ENCODE results near the gene LEMD2. TPM values are rescaled to one million over a fixed set of nuclear protein-coding genes. Genes with fewer than 3 reads are reported as not detected.

The LEMD2 gene
- total and polyA plus RNA-seq, 2 donors (not counting 3 experiments of a cell fraction or from before 2014, with no cell fraction given), result 61.1 to 81.8 TPM

DNA sequence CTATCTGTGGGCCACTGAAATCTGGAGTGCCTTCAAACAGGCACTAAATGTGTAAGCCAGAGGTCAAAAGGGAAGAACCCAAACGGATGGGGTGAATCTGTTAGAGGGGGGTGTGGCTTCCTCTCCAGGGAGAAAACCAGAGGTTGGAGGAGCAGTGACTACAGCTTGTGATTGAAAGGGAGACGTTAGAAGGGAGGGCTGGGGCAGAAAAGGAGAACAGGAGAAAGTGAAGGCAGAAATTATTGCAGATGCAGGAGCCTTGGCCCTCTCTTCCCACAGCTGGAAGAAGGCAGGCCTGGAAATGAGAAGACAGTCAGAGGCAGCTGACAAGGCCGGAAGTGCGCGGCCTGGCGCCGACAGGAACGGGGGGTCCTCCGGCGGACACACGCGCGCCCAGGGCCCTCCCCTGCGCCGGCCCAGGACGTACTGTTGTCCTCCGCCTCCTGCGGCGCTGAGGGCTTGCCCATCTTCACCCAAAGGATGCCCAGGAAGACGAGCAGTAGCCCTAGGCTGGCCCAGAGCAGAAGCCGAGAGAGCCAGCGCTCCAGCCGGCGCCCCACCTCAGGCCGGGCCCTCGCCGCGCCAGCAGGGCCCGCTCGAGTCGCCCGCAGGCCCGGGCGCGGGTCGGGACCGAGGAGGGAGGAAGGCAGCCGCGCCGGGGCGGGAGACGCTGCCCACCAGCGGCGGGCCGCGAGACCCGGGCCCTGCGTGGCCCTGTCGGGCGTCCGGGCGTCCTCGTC is 806 bp downstream of the LEMD2 start:
- Histone ChIP-seq H2AFZ (ENCODE audit: low read depth, low read length) (no peak overlapping the region), H3K9me3 (replicated peaks; ENCODE audit: control insufficient read depth, insufficient read depth, low read length) (no peaks in the 10 kb centered on the region), H3K27me3 (ENCODE audit: control insufficient read depth in 2 of 2, insufficient read depth in 2 of 2, low read length in 2 of 2) (peaks cover 0 to 2% of the 10 kb centered on the region in 2 experiments), H4K20me1 (replicated peaks; ENCODE audit: control insufficient read depth, extremely low read depth, insufficient read depth, low read length) (no peaks in the 10 kb centered on the region), H3K4me3 (replicated peaks in 1 of 3; ENCODE audit: insufficient read depth in 1 of 3, low read depth in 1 of 3, low read length in 3 of 3) (peak overlapping the region; percentile 48 to 83 (median 76)), H3K4me1 (ENCODE audit: control insufficient read depth, extremely low read depth, insufficient read depth, low read length) (peaks cover 41% of the 10 kb centered on the region), H3K36me3 (ENCODE audit: control insufficient read depth in 2 of 2, extremely low read depth in 1 of 2, insufficient read depth in 2 of 2, low read length in 2 of 2) (peaks cover 6 to 13% of the 10 kb centered on the region in 2 experiments), H3K9ac (replicated peaks; ENCODE audit: extremely low read depth, insufficient read depth, low read length) (peak overlapping the region; percentile 96), H3K27ac (ENCODE audit: insufficient read depth, low read depth, low read length) (peak overlapping the region; percentile 94), H3K9me1 (replicated peaks; ENCODE audit: control insufficient read depth, extremely low read depth, insufficient read depth, low read length) (no peaks in the 10 kb centered on the region), H3K4me2 (ENCODE audit: insufficient read depth, low read length) (peak overlapping the region; percentile 80), H3K79me2 (ENCODE audit: control insufficient read depth, insufficient read depth, low read length) (peaks cover 38% of the 10 kb centered on the region)
- TF ChIP-seq JUN (IDR thresholded peaks at IDR 0.05; ENCODE audit: borderline replicate concordance, insufficient read depth, insufficient read length, low read depth), result no peak
- peak; percentile 81 for TF ChIP-seq POLR2A (IDR thresholded peaks at IDR 0.05; ENCODE audit: low read depth, low read length)
- TF ChIP-seq EZH2 (IDR thresholded peaks at IDR 0.05; ENCODE audit: borderline replicate concordance, low read depth, low read length, severe bottlenecking), result no peak
- TF ChIP-seq, protein P1, sequence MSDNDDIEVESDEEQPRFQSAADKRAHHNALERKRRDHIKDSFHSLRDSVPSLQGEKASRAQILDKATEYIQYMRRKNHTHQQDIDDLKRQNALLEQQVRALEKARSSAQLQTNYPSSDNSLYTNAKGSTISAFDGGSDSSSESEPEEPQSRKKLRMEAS (IDR thresholded peaks at IDR 0.05; ENCODE audit: insufficient read depth, insufficient read length), result no peak
- TF ChIP-seq FOS (IDR thresholded peaks at IDR 0.05; ENCODE audit: borderline replicate concordance, insufficient read depth, low read length), result no peak
- TF ChIP-seq, protein P2, sequence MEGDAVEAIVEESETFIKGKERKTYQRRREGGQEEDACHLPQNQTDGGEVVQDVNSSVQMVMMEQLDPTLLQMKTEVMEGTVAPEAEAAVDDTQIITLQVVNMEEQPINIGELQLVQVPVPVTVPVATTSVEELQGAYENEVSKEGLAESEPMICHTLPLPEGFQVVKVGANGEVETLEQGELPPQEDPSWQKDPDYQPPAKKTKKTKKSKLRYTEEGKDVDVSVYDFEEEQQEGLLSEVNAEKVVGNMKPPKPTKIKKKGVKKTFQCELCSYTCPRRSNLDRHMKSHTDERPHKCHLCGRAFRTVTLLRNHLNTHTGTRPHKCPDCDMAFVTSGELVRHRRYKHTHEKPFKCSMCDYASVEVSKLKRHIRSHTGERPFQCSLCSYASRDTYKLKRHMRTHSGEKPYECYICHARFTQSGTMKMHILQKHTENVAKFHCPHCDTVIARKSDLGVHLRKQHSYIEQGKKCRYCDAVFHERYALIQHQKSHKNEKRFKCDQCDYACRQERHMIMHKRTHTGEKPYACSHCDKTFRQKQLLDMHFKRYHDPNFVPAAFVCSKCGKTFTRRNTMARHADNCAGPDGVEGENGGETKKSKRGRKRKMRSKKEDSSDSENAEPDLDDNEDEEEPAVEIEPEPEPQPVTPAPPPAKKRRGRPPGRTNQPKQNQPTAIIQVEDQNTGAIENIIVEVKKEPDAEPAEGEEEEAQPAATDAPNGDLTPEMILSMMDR (IDR thresholded peaks at IDR 0.05; ENCODE audit: extremely low read depth in 1 of 2, insufficient read depth in 1 of 2, low read depth in 1 of 2, low read length in 2 of 2), result no peak
- no peak for TF ChIP-seq GATA2 (IDR thresholded peaks at IDR 0.05; ENCODE audit: insufficient read depth, insufficient read length, low read depth, low read length)
- peak; percentile 87 for TF ChIP-seq POLR2AphosphoS5 (IDR thresholded peaks at IDR 0.05; ENCODE audit: insufficient read depth, low read depth, low read length)
- peak; percentile 19 for TF ChIP-seq MYC (IDR thresholded peaks at IDR 0.05; ENCODE audit: low read depth, low read length)
- dilution Hi-C loops (cut with MboI; ENCODE audit: extremely low pct_ligation_motif_present, low sequenced_read_pairs) (no loop called here), intact Hi-C loops (cut with micrococcal nuclease) (no loop called here)
- POLR2A ChIA-PET, result interaction anchor here (1.5 to 5.4 kb wide), 2 partner anchors 10 to 17 kb away, joined by 8 to 22 read pairs; no protein-coding TSS in a partner anchor
- FAIRE-seq (no peak), DNase-seq (ENCODE audit: low read depth, low spot score) (peak; percentile 77)
- BruUV-seq (replicated peaks), result no TSS peak
- CTCF ChIA-PET, result interaction anchor here (1.0 to 8.8 kb wide), 8 partner anchors 10 to 267 kb away, joined by 3 to 155 read pairs (median 3); no protein-coding TSS in a partner anchor
